ENCODE data around the gene TMCO4.
"Not testable (repeated sequence)": the region's sequence is repeated elsewhere in the genome, so short reads cannot be mapped to it uniquely, and the experiment has no call there.

TMCO4 gene

DNA sequence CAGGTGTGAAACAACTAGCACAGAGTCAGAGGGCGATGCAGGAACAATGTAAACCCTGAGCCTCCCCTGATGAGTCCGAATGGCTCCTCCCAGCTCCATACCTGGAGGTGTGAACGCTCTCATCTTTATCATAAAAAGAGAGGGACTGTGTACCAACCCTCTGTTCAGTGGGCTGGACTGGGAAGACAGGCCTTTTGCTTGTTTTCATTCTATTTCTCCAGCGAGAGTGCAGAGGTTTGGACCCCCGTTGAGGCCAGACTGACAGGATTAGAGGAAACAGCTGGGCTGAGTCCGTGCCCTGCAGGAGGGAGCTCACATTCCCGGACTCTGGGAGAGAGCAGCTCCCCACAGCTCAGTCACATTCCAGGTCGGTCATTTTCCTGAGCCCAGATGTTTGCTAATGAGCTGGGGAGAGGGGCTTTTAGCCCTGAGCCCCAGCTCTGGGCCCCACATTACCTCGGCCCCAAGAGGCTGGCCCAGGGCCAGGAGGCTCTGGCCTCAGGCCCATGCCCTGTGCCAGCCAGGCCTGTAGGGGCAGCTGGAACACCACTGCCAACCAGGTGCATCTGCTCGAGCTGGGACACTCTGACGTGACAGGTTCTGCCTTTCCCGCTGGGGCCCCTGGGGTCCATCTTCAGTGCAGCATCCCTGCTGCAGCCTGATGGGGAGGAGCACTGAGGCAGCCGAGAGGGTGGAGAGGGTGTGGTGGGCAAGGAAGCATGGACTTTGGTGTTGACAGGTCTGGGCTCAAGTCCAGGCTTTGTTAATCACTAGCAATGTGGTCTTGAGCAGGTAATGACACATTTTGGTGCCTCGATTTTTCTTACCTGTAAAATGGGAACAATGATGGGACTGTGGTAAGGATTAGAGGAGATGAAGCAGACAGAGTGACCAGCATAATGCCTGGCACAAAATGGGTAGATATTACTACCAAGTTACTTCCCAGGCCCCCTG, 159.1 kb downstream of the TMCO4 start:
- Histone ChIP-seq H3K27me3 (ENCODE audit: insufficient read depth, low read length) (no peaks in the 10 kb centered on the region; the same call in 1 of the 2 replicates), H2AFZ (ENCODE audit: low read length) (no peak overlapping the region), H3K4me3 (ENCODE audit: low read depth, low read length, poor library complexity, severe bottlenecking) (no peak overlapping the region), H4K20me1 (ENCODE audit: insufficient read depth, low read length) (no peaks in the 10 kb centered on the region), H3K4me2 (ENCODE audit: low read length) (no peak overlapping the region), H3K4me1 (ENCODE audit: insufficient read depth, low read length, severe bottlenecking) (peaks cover 14% of the 10 kb centered on the region), H3K9ac (ENCODE audit: low read length) (no peak overlapping the region), H3K9me2 (ENCODE audit: low read depth, low read length) (no peaks in the 10 kb centered on the region), H3K27ac (ENCODE audit: low read depth, low read length, poor library complexity, severe bottlenecking) (no peak overlapping the region), H3K9me3 (ENCODE audit: low read length) (no peaks in the 10 kb centered on the region), H3F3A (ENCODE audit: insufficient read depth, low read length) (no peaks in the 10 kb centered on the region), H3K36me3 (ENCODE audit: insufficient read depth, low read length) (no peaks in the 10 kb centered on the region), H3K79me2 (ENCODE audit: insufficient read depth, low read length) (no peaks in the 10 kb centered on the region)
- TF ChIP-seq, protein P1, sequence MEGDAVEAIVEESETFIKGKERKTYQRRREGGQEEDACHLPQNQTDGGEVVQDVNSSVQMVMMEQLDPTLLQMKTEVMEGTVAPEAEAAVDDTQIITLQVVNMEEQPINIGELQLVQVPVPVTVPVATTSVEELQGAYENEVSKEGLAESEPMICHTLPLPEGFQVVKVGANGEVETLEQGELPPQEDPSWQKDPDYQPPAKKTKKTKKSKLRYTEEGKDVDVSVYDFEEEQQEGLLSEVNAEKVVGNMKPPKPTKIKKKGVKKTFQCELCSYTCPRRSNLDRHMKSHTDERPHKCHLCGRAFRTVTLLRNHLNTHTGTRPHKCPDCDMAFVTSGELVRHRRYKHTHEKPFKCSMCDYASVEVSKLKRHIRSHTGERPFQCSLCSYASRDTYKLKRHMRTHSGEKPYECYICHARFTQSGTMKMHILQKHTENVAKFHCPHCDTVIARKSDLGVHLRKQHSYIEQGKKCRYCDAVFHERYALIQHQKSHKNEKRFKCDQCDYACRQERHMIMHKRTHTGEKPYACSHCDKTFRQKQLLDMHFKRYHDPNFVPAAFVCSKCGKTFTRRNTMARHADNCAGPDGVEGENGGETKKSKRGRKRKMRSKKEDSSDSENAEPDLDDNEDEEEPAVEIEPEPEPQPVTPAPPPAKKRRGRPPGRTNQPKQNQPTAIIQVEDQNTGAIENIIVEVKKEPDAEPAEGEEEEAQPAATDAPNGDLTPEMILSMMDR (IDR thresholded peaks at IDR 0.05; ENCODE audit: low read length), result no peak
- no peak for TF ChIP-seq EZH2 (IDR thresholded peaks at IDR 0.05; ENCODE audit: borderline replicate concordance, low read length)

DNA sequence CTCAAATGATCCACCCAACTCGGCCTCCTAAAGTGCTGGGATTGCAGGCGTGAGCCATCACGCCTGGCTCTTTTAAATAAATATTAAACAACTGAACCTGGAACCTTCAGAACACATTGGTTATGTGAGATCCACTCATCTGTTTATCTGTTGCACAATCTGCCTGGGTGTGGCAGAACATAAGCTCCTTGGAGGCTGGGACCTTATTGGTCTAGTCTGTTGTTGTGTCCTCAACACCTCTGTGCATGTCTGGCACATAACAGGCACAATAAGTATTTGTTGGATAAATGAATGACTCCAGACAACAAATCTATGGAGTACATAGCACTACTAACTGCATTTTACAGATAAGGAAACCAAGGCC, 159.7 kb downstream of the TMCO4 start:
- H3K9me3 ChIP-seq (ENCODE audit: low read length), result no peaks in the 10 kb centered on the region
- H3K27ac ChIP-seq (ENCODE audit: low read depth, low read length, poor library complexity, severe bottlenecking), result no peak overlapping the region
- no peaks in the 10 kb centered on the region for H3K36me3 ChIP-seq (ENCODE audit: insufficient read depth, low read length)
- peaks cover 8% of the 10 kb centered on the region for H3K4me1 ChIP-seq (ENCODE audit: insufficient read depth, low read length, severe bottlenecking)
- no peak overlapping the region for H3K9ac ChIP-seq (ENCODE audit: low read length)
- no peak overlapping the region for H2AFZ ChIP-seq (ENCODE audit: low read length)
- no peaks in the 10 kb centered on the region for H3F3A ChIP-seq (ENCODE audit: insufficient read depth, low read length)
- H3K9me2 ChIP-seq (ENCODE audit: low read depth, low read length), result no peaks in the 10 kb centered on the region
- H3K4me2 ChIP-seq (ENCODE audit: low read length), result no peak overlapping the region
- H4K20me1 ChIP-seq (ENCODE audit: insufficient read depth, low read length), result no peaks in the 10 kb centered on the region
- no peaks in the 10 kb centered on the region for H3K79me2 ChIP-seq (ENCODE audit: insufficient read depth, low read length)
- H3K4me3 ChIP-seq (ENCODE audit: low read depth, low read length, poor library complexity, severe bottlenecking), result no peak overlapping the region
- H3K27me3 ChIP-seq (ENCODE audit: insufficient read depth, low read length), result no peaks in the 10 kb centered on the region; the same call in 1 of the 2 replicates
- TF ChIP-seq, protein P1 (IDR thresholded peaks at IDR 0.05; ENCODE audit: low read length), result no peak
- no peak for TF ChIP-seq EZH2 (IDR thresholded peaks at IDR 0.05; ENCODE audit: borderline replicate concordance, low read length)

DNA sequence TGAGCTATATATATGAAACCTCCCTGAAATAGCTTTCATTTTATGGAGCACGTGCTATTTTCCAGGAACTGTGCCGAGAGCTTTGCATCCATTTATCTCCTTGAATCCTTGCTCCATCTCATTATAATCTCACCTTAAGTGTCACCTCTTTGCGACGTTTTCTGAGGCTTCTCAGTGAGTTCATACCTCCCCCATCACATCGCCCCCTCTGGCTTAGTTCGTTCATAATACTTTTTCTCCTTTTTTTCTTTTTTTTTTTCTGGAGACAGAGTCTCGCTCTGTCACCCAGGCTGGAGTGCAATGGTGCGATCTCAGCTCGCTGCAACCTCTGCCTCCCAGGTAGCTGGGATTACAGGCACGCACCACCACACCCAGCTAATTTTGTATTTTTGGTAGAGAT, 160.5 kb downstream of the TMCO4 start:
- not testable (repeated sequence) for H3K27me3 ChIP-seq (ENCODE audit: insufficient read depth, low read length); H3K79me2 ChIP-seq (ENCODE audit: insufficient read depth, low read length); H3K9ac ChIP-seq (ENCODE audit: low read length); H2AFZ ChIP-seq (ENCODE audit: low read length); H3K9me3 ChIP-seq (ENCODE audit: low read length); H3K27ac ChIP-seq (ENCODE audit: low read depth, low read length, poor library complexity, severe bottlenecking); H3K4me2 ChIP-seq (ENCODE audit: low read length); H3K4me1 ChIP-seq (ENCODE audit: insufficient read depth, low read length, severe bottlenecking); H4K20me1 ChIP-seq (ENCODE audit: insufficient read depth, low read length); H3F3A ChIP-seq (ENCODE audit: insufficient read depth, low read length); H3K4me3 ChIP-seq (ENCODE audit: low read depth, low read length, poor library complexity, severe bottlenecking); H3K36me3 ChIP-seq (ENCODE audit: insufficient read depth, low read length); H3K9me2 ChIP-seq (ENCODE audit: low read depth, low read length)
- TF ChIP-seq, protein P1 (IDR thresholded peaks at IDR 0.05; ENCODE audit: low read length), result peak; percentile 16; the same call in 1 of the 2 replicates
